SKM-1 (cell line): ENCODE results near the gene LRFN4.

Experiments
- DNase-seq: peaks from one replicate; lab custom pipeline; 2025; ENCODE audit not compliant: unreplicated experiment; lab: John Stamatoyannopoulos, UW

The LRFN4 gene

DNA sequence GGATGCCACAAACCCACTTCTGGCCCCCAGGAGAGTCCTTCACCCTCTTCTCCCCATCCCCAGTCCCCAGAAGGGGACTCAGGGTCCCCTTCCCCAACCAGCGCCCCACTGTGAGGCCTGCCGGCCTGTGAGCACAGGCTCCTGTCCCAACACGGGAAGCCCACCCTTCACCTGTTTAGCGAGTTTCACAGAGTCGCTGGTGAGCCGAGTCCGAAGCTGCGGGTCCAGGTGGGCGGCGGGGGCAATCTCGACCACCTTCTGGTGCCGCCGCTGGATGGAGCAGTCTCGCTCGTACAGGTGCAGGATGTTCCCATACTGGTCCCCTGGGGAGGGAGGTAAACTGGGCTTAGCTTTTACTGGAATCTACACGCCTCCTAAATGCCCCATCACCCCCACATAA lies 13.3 kb downstream of the LRFN4 start:
- DNase-seq = no peak

DNA sequence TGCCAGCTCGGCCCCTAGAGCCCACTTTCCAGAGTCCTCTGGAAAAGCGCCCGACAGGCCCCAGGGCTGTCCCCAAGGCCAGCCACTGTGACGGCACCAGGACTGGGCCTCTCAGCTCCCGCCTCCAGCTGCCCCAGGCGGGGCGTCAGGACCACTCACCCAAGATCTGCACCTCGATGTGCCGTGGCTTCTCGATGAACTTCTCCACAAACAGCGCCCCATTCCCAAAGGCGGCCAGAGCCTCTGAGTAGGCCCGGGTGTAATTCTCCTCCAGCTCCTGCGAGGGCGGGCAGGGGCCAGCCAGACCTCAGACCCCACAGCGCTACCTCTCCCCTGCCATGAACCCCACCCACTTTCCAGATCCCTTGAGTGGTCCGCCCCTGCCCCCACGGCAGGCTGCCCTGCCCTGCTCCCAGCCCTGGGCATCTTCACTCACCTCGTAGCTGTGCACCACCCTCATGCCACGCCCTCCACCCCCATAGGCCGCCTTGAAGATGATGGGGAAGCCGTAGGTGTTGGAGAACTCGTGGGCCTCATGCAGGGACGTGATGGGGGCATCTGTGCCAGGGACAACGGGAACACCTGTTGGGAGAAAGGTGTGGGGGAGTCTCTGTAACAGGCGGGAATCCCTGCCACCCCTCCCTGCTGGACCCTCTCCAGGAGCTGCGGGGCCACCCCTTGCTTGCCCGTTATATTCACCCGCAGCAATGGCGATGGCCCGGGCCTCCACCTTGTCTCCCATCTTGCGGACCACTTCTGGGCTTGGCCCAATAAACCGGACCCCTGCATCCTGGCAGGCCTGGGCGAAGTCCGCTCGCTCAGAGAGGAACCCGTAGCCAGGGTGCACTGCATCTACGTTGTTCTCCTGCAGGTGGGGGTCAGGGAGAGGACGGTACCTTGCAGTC lies 14.0 kb downstream of the LRFN4 start:
- DNase-seq = no peak

DNA sequence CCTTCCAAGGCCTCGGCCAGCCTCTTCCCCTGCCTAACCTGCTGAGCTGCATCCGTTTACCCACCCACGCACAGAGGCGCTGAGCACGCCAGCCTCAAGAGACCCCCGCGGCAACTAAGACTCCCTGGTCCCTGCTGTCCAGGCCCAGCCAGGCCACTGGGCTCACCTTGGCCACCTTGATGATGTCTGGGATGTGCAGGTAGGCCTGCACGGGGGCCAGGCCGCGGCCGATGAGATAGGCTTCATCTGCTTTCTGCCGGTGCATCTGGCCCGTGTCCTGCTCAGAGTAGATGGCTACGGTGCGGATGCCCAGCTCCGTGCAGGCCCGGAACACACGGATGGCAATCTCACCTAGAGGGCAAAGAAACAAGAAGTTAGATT lies 14.6 kb downstream of the LRFN4 start:
- DNase-seq = no peak

DNA sequence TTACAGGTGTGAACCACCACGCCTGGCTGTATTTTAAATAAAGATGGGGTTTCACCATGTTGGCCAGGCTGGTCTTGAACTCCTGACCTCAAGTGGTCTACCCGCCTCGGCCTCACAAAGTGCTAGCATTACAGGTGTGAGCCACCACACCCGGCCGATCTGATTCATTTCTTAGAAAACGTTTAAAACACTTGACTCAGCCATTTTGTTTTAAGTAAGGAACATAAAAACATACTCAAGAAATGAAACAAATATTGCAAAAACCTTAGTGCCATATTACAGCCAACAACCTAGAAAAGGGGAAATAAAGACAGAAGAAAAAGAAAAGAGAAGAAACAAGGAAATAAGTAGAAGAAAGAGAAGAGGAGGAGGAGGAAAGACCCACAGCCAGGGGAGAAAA lies 17.4 kb downstream of the LRFN4 start:
- DNase-seq = no peak

DNA sequence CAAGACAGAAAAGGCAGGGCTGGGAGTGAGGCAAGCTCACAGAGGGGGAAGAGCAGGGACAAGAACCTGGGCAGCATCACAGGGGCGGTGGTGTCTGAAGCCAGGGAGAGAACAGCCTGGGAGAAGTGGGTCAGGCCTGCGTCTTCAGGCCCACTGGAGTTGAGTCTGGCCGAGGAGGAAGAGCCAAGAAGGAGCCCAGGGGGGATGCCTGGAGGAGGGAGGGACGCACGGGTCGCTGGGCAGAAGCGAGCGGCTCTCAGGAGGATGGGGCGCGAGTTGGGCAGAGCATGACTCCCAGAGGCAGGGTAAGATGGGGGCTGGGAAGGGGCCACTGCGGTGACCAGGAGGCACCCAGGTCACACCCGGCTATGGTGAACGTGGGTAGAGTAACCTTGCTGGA lies 18.5 kb downstream of the LRFN4 start:
- no peak for DNase-seq

DNA sequence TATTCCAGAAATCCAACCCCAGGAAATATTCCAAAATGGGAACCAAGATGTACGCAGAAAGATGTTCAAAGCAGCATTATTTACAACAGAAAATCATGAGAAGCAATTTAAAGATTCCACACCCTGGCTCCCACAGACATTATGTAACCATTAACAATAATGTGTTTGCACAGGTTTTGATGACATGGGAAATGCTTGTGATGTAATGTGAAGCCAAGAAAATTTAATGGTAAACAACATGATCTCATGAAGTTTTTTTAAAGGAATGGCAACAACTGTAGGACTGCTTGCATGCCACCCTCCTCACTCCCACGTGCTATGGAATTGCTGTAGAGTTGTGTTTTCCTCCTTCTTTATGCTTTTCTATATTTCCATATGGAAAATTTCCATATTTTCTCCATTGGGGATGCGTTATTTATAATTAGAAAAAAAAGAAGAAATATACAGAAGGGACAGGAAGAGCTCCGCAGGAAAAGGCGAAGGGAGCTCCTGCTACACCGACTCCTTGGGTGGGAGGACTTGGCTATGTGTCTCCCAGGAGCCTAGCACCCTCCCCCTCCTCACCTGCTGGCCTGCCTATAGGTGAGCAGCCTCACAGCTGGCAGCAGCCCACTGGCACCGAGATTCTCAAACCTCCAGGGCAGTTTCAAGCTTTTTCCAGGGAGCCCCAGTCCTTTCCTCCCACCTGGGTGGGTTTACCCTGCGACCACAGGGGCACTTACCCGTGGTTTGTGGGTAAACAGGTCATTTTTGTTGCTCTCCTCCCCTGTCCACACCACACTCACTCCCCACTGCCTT lies 20.9 kb downstream of the LRFN4 start:
- DNase-seq = no peak

DNA sequence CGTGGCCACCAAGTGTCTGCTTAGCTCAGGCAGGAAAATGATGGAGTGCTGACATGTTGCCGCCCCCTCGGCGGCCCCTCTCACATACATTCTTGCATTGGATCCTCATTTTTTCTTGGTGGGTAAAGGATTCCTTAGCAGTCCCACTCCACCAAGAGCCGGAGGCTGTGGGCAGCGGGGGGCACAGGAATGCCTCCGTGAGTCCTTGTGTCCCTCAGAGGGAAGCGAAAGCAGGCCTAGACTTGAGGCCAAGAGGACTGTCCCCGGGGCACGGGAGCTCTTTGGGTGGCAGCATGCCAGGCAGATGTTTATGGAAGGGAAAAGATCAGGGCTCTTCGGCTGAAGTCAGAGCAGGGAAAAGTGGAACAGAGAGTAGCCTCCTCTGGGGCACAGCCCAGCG lies 21.6 kb downstream of the LRFN4 start:
- no peak for DNase-seq

DNA sequence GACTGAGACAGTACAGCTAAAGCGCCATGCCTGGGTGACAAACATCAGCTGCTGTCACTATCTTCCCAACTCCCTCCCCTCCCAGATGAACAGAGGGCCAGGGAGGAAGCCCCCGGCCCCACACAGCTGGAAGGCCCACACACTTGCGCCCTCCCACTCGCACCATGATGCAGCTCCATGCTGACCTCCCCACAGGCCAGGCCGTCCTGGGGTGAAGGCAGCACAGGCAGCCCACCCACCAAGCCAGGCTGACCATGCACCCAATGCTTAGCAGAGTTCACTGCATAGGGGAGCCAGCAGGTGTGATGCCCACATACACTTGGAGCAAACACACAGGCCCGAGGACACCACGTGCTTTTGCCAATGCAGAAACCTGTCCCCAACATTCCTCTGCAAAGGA lies 22.1 kb downstream of the LRFN4 start:
- no peak for DNase-seq

DNA sequence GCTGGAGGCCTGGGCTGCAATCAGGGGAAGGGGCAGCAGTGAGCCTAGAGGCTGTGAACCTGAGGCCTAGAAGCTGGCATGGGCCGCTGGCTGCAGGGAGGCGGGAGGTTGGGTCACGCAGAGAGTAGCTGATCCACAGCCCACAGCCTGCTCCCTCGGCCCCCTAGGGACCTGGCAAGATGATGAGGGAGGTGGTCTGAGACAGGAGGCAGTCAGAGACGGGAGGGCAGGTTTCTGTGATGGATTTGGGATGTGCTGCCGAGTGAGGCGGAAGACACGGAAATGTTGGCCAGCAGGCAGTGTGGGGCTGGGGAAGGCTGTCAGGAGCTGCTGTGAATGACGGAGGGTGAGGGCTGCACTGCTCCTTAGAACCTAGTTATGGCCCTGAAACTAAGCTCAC lies 22.7 kb downstream of the LRFN4 start:
- DNase-seq = no peak

DNA sequence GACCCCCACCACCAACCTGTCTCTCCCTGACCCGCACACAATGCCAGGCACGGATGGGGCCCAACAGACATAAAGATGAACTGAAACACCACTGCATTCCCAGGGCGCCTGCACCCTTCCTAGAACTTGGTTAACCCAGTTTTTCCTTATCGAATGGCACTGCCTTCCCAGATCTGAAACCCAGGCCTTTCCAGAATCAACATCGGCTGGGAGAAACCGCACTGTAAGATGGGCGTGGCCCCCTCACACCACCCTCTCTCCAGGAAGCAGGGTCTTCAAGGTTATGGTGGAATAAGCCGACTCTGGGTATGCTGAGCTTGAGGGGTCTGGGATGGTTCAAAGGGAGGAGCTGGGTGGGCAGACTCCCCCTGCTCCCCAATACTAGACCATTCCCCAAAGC lies 23.1 kb downstream of the LRFN4 start:
- no peak for DNase-seq

DNA sequence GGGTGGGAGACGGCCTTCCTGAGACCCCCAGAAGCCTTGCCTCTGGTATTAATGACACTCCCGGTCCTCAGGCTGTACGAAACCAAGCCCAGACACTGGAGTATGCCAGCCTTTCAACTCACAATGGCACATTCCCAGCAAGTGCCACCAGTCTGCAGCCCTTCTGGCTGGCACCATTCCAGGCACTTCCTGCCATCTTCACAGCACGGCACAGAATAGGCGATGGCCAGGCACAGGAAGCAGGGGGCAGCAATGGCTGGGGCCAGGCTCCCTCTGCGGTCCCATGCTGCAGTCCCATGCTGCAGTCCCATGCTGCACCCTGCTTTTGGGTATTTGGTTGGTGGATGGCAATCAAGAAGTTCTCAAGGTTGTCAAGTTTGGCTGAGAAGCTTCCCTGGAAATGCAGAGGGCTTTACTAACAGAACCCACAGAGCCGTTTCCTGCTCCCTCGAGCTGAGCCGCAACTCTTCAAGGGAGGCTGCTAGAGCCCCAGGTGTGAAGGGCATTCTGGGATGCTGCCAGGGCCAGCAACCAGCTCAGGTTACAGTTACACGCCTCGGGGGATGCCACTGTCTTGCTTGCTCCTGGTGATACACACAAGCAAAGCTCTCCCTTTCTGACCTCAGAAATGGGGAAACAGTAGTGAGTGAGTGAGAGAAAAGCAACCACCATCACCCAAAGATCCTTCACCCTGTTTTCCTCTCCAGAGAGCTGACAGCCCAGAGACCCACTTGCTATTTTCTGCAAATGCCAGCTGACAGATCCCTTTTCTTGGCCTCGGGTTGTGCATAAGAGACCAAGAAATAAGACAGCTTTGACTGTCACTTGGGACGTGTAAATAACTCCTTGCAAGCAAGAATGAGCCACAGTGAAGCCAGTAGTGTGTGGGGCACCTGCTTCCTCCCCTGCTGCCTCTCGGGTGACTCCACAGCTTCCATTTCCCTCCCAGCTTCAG lies 23.9 kb downstream of the LRFN4 start:
- no peak for DNase-seq

DNA sequence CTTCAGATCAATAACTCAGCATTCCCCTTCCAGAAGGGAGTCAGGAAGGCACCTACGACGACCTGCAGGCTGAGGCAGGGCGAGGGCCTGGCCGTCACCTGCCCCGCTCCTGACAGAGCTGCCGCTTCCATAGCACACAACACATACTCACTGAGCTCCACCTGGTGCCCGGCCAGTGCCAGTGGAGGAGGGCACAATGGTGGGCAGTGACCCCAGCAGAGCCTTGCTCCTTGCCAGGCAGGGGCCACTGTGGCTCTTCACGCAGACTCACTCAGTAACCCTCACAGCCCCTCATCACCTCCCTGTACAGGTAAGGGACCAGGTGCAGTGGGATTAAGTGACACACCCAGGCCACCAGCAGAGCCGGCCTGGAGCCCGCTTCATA lies 24.6 kb downstream of the LRFN4 start:
- no peak for DNase-seq

DNA sequence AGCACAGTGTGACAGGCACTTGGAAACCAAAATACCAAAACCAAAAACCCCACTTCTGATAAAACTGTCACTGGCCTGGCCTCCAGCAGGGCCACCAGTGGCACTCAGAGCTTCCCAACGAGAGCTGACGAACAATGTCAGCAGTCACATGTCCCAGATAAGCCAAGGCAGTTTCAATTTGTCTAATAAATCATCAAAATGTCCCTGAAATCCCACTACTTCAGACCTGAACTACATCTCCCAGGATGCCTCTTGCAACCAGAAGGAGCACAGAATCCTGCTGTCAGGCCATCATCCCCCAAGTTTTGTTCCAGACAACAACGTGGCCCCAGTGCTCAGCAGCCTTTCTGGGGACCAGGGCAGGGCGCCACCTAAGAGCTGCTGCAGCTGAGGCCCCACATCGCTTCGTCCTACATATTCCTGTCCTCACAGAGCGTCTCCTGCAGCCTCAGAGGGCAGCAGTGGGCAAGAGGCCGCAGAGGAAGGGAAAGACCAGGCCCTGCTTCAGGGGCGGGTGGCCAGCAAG lies 25.1 kb downstream of the LRFN4 start:
- DNase-seq = no peak

DNA sequence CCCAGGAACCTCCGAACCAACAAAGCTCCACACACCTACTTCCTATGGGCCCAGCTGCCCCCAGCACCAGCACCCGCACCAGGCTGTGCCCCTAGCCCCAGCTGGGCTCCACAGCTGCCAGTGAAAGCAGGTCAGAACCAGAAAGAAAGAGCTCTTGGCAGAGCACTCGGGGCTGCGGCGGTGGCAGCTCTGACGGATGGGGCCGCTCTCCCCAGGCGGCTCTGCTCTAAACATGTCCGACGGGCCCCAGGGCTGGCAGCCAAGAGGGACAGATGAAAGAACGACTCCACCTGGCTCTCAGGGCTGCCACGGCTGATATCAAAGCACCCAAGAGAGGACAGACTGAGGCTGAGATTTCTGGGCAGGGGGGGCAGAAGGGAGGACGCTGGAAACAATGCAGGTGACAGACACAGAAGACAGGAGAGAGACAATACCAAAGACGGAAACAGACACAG lies 25.7 kb downstream of the LRFN4 start:
- no peak for DNase-seq

DNA sequence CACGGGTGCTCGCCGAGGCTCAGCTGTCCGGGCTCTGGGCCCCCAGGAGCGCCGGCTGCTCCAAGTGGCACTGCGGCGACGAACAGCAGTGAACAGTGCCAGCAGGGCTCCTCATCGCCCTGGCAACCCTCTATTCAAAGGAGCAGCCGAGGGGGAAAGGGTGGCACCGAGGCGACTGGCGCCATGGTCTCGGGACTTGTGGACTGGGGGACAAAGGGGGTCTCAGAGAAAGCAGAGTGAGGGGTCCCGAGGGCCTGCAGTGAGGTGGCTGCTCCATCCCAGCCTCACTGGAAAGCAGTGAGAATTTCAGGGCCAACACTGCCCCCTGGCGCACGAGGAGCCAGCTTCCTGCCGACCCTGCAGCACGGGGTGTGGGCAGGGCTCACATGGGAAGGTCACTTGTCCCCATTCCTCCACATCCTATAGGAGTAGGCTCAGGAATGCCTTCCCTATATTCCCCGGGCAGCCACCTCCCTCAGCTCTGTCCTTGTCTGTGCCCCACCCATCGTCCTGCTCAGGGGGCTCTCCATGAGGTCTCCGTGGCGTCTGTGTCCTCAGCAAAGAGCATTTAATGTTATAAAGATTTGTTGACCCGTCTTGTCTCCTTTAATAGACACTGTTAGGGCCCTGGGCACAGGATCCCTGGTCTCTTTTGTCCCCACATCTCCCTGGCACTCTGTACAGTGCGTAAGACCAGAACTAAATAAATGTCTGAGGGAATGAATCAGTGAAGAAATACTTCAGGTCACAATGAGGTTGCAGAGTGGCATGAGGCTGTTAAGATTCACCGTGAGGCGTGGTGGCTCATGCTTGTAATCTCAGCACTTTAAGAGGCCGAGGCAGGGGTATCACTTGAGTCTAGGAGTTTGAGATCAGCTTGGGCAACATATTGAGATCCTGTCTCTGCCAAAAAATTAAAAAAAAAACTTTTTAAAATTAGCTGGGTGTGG lies 26.4 kb downstream of the LRFN4 start:
- DNase-seq = no peak

DNA sequence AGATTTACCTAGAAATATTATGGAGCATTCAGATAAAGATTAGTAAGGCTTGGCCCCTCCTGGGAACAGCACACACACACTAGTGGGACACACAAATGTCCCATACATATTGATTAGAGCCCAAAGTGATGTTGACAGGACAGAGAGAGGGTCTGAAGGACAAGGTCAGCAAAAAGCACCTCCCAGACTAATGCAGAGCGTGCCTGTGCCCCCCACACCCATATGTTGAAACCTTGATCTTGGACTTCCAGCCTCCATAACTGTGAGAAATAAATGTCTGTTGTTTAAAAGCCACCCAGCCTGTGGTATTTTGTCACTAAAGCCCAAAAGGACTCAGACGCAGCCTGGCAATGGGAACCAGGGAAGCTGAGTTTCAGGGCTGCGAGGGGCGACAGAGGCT lies 27.6 kb downstream of the LRFN4 start:
- no peak for DNase-seq

DNA sequence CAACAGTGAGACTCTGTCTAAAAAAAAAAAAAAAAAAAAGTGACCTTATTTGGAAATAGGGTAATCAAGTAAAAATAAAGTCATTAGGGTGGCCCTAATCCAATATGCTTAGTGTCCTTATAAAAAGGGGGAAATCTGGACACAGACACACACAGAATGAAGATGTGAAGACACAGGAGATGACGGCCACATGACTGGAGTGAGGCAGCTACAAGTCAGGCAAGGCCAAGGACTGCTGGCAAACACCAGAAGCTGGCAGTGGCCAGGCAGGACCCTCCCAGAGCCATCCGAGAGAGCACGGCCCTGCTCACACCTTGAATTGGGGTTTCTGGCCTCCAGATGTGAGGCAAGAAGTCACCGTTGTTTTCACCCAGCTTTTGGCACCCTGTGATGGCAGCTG lies 28.6 kb downstream of the LRFN4 start:
- DNase-seq = no peak

DNA sequence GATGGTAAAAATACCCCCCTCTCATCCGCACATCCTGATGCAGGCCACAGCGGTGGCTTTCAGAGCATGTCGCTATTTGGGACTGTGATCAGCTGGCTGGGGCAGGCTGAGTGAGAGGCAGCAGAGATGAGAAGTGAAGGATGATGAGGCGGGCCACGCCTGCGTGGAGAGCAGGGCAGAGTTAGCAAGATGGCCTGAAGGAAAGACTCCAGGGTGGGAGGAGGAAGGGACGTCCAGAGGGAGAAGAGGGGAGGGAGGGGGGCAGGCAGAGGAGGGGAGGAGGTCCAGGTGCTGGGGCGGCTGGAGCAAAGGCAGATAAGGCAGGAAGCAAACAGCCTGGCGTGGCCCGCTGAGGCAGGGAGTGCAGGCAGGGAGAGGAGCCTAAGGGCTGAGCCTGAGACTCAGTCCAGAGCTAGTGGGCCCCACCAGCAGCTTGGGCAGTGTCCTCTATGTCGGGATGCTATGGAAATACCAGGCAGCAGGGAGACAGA lies 29.1 kb downstream of the LRFN4 start:
- no peak for DNase-seq

DNA sequence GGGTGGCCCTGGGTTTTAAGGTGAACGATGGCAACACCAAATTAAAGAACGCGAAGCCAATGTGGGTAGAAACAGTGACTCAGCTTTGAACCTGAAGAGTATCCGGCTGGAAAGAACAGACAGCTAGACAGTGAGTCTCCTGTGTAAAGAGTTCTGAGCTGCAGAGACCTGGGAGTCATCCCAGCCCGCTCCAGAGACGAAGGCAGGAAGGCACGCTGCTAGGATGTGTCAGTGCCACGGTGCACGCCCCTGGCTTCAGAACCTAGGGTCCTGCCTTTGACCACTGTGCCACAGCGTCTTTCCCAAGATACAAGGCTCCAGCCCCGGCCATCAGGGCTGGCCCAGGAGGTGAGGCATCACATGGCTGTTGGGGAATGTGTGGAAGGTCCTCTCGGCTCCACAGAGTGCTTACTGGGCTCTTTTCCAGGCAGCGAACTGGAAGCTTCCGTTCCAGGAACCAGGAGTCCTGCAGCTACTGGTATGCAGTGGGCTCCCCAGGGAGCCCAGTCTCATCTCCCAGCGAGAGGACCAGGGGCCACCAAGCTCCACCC lies 29.9 kb downstream of the LRFN4 start:
- no peak for DNase-seq
